ENCODE measurements around the gene ANKS1A. TPM values are rescaled to one million over a fixed set of nuclear protein-coding genes. Genes with fewer than 3 reads are reported as not detected.
A peak's percentile ranks its signal among the peaks of the same experiment; 100 is the strongest.

Gene ANKS1A
- polyA plus RNA-seq, 1 experiment, result 5.1 TPM

- POLR2A ChIA-PET, result no interaction called here
- H3K27ac ChIP-seq (ENCODE audit: low read depth, low read length), result no peak overlapping the region
- no peak for TF ChIP-seq CTCF (IDR thresholded peaks at IDR 0.05; ENCODE audit: low read depth, low read length)
- no peaks in the 10 kb centered on the region for H3K27me3 ChIP-seq (ENCODE audit: control insufficient read depth, insufficient read depth, low read length)
- no peaks in the 10 kb centered on the region for H3K9me3 ChIP-seq (ENCODE audit: control insufficient read depth, insufficient read depth, low read length)
- CTCF ChIA-PET, result interaction anchor here (0.8 to 6.9 kb wide), 7 partner anchors 8 to 256 kb away, joined by 3 to 178 read pairs (median 8); partner anchors contain the start of gene TCP11
- no peak overlapping the region for H3K4me3 ChIP-seq (ENCODE audit: low read depth, low read length)
- no peak for DNase-seq (ENCODE audit: low read depth, low spot score)
Measured at GRCh38 chr6:34985236-34985635, 96.2 kb downstream of the ANKS1A start.

GRCh38 chr6:34986845-34987246 lies 97.8 kb downstream of the ANKS1A start:
- CTCF ChIA-PET, result interaction anchor here (0.5 to 6.9 kb wide), 60 partner anchors 10 to 254 kb away, joined by 3 to 178 read pairs (median 5); partner anchors contain the start of gene TCP11
- no peaks in the 10 kb centered on the region for H3K9me3 ChIP-seq (ENCODE audit: control insufficient read depth, insufficient read depth, low read length)
- H3K4me3 ChIP-seq (ENCODE audit: low read depth, low read length), result no peak overlapping the region
- H3K27ac ChIP-seq (ENCODE audit: low read depth, low read length), result no peak overlapping the region
- peak; percentile 65 for DNase-seq (ENCODE audit: low read depth, low spot score)
- POLR2A ChIA-PET, result no interaction called here
- peak; percentile 72 for TF ChIP-seq CTCF (IDR thresholded peaks at IDR 0.05; ENCODE audit: low read depth, low read length)
- H3K27me3 ChIP-seq (ENCODE audit: control insufficient read depth, insufficient read depth, low read length), result no peaks in the 10 kb centered on the region

DNA sequence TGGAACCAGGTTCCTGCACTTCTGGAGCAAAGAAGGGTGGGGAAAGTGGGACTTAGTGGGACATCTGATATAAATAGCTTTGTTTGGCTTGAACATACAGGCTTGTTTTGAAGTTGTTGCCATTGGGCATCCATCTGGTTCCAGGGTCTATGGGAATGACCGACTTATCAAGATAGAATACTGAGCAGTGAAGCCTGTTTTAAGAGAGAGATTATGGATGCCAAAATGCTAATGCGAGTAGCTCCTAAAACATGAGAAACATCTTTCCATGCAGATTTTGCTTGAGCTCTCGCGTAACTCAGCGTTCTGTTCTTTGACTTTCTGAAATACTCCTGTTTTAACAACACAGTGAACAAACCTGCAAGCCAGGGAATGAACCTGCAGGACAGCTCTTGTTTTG lies 98.5 kb downstream of the ANKS1A start:
- H3K27ac ChIP-seq (ENCODE audit: low read depth, low read length), result no peak overlapping the region

DNA sequence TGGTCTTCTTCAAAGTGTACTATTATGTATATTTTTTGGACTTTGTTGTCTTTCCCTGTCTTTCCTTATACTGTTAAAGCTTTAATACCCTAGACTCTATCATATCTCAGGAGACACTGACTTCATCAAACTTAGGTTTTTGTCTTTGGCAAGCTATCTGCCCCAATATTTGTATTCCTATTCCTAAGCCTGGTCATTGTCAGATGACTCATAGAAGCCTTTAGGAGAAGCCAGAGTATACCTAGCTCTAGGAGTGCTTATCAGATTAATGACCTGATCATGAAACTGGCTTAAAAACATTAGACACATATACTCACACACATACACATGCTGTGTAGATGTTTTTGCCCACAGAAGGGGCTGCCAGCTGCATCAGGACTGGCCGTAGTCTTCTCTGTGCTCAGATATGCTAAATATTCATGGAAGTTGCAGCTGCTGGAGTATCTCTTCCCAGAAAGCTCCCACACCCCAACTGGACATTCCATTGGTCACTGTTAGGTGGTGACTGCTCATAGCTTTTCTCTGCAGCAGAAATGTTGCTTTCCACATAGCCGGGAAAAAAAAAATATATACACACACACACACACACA lies 102.0 kb downstream of the ANKS1A start:
- DNase-seq (ENCODE audit: low read depth, low spot score), result peak; percentile 53
- ChIA-PET POLR2A (no interaction called here), CTCF (interaction anchor here (3.3 to 3.7 kb wide), 2 partner anchors 149 to 250 kb away, joined by 20 to 23 read pairs; no protein-coding TSS in a partner anchor)
- no peak overlapping the region for H3K27ac ChIP-seq (ENCODE audit: low read depth, low read length)
- H3K4me3 ChIP-seq (ENCODE audit: low read depth, low read length), result no peak overlapping the region
- TF ChIP-seq CTCF (IDR thresholded peaks at IDR 0.05; ENCODE audit: low read depth, low read length), result no peak
- H3K9me3 ChIP-seq (ENCODE audit: control insufficient read depth, insufficient read depth, low read length), result no peaks in the 10 kb centered on the region
- H3K27me3 ChIP-seq (ENCODE audit: control insufficient read depth, insufficient read depth, low read length), result no peaks in the 10 kb centered on the region

More for the DNA sequence above, 98.5 kb downstream of the ANKS1A start:
- no peak for DNase-seq (ENCODE audit: low read depth, low spot score)
- Histone ChIP-seq H3K9me3 (ENCODE audit: control insufficient read depth, insufficient read depth, low read length) (no peaks in the 10 kb centered on the region), H3K27me3 (ENCODE audit: control insufficient read depth, insufficient read depth, low read length) (no peaks in the 10 kb centered on the region), H3K4me3 (ENCODE audit: low read depth, low read length) (no peak overlapping the region)
- POLR2A ChIA-PET, result no interaction called here
- no peak for TF ChIP-seq CTCF (IDR thresholded peaks at IDR 0.05; ENCODE audit: low read depth, low read length)
- CTCF ChIA-PET, result interaction anchor here (0.8 to 6.9 kb wide), 36 partner anchors 8 to 253 kb away, joined by 3 to 178 read pairs (median 6); partner anchors contain the start of gene TCP11

- no peak for DNase-seq (ENCODE audit: low read depth, low spot score)
- Histone ChIP-seq H3K9me3 (ENCODE audit: control insufficient read depth, insufficient read depth, low read length) (no peaks in the 10 kb centered on the region), H3K27me3 (ENCODE audit: control insufficient read depth, insufficient read depth, low read length) (no peaks in the 10 kb centered on the region), H3K27ac (ENCODE audit: low read depth, low read length) (no peak overlapping the region), H3K4me3 (ENCODE audit: low read depth, low read length) (no peak overlapping the region)
- TF ChIP-seq CTCF (IDR thresholded peaks at IDR 0.05; ENCODE audit: low read depth, low read length), result no peak
- CTCF ChIA-PET, result interaction anchor here (0.6 to 3.7 kb wide), 3 partner anchors 146 to 248 kb away, joined by 6 to 23 read pairs (median 20); no protein-coding TSS in a partner anchor
- POLR2A ChIA-PET, result interaction anchor here (0.7 kb wide), 1 partner anchor 87 kb away, joined by 3 read pairs; no protein-coding TSS in a partner anchor
Measured at GRCh38 chr6:34992376-34992775, 103.3 kb downstream of the ANKS1A start.

All from AG04450 (cell line).